Measurements from ENCODE around the gene PACS2.

Gene PACS2

GRCh38 chr14:105330491-105330895 is 15.9 kb downstream of the PACS2 start:
- CTCF ChIA-PET, result interaction anchor here (0.6 kb wide), 2 partner anchors 13 to 27 kb away, joined by 3 to 4 read pairs; no protein-coding TSS in a partner anchor

GRCh38 chr14:105331575-105332349 is 17.2 kb downstream of the PACS2 start:
- ChIA-PET CTCF (no interaction called here), POLR2A (ENCODE audit: low non-redundant PET) (no interaction called here)
- no peak for DNase-seq (ENCODE audit: low spot score)

More at GRCh38 chr14:105330491-105330895, 15.9 kb downstream of the PACS2 start:
- POLR2A ChIA-PET (ENCODE audit: low non-redundant PET), result no interaction called here
- TF ChIP-seq, protein P1, sequence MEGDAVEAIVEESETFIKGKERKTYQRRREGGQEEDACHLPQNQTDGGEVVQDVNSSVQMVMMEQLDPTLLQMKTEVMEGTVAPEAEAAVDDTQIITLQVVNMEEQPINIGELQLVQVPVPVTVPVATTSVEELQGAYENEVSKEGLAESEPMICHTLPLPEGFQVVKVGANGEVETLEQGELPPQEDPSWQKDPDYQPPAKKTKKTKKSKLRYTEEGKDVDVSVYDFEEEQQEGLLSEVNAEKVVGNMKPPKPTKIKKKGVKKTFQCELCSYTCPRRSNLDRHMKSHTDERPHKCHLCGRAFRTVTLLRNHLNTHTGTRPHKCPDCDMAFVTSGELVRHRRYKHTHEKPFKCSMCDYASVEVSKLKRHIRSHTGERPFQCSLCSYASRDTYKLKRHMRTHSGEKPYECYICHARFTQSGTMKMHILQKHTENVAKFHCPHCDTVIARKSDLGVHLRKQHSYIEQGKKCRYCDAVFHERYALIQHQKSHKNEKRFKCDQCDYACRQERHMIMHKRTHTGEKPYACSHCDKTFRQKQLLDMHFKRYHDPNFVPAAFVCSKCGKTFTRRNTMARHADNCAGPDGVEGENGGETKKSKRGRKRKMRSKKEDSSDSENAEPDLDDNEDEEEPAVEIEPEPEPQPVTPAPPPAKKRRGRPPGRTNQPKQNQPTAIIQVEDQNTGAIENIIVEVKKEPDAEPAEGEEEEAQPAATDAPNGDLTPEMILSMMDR (conservative IDR thresholded peaks at IDR 0.05; ENCODE audit: low read depth), result no peak
- H3K27ac ChIP-seq, result peak overlapping the region; percentile 55
- DNase-seq (ENCODE audit: low spot score), result peak; percentile 46

DNA sequence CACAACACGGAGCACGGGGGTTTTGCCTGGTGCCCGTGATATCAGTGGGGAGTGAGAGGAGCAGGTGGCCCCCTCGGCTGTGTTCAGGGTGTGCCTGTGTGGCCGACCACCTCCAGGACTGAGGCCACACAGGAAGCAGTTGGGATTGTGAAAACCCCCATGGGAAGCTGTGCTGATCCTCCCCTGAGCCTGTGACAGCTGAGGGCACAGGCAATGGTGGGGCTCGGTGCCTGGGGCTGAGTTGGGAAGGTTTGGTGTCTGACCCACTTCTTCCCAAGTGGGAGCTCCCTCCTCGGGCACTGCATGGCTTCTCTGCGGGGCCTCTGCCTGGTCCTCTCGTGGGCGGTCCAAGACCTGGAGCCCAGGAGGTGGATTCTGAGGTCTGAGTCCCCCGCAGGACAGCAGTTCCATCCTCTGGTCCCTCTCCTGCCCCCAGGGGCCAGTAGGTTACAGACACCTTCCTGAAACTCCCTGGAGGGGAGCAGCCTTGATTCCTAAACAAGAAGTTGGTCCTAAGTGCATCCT is 17.9 kb downstream of the PACS2 start:
- TF ChIP-seq, protein P1 (conservative IDR thresholded peaks at IDR 0.05; ENCODE audit: low read depth), result no peak
- POLR2A ChIA-PET (ENCODE audit: low non-redundant PET), result no interaction called here
- DNase-seq (ENCODE audit: low spot score), result no peak
- no peak overlapping the region for H3K27ac ChIP-seq
- CTCF ChIA-PET, result no interaction called here

More at GRCh38 chr14:105331575-105332349, 17.2 kb downstream of the PACS2 start:
- TF ChIP-seq, protein P1 (conservative IDR thresholded peaks at IDR 0.05; ENCODE audit: low read depth), result no peak
- H3K27ac ChIP-seq, result no peak overlapping the region

GRCh38 chr14:105333020-105333490 is 18.5 kb downstream of the PACS2 start:
- H3K27ac ChIP-seq, result peak overlapping the region; percentile 1; the same call in 1 of the 2 replicates
- ChIA-PET POLR2A (ENCODE audit: low non-redundant PET) (no interaction called here), CTCF (no interaction called here)
- DNase-seq (ENCODE audit: low spot score), result no peak
- TF ChIP-seq, protein P1 (conservative IDR thresholded peaks at IDR 0.05; ENCODE audit: low read depth), result no peak

GRCh38 chr14:105333613-105334364 is 19.2 kb downstream of the PACS2 start:
- ChIA-PET POLR2A (ENCODE audit: low non-redundant PET) (no interaction called here), CTCF (interaction anchor here (0.6 kb wide), 1 partner anchor 16 kb away, joined by 3 read pairs; no protein-coding TSS in a partner anchor)
- TF ChIP-seq, protein P1 (conservative IDR thresholded peaks at IDR 0.05; ENCODE audit: low read depth), result no peak
- no peak for DNase-seq (ENCODE audit: low spot score)
- H3K27ac ChIP-seq, result peak overlapping the region; percentile 1; the same call in 1 of the 2 replicates
